Upper lobe of right lung (tissue), 1 donor: ENCODE measurements around the gene STXBP5. TPM values are rescaled to one million over a fixed set of nuclear protein-coding genes. Genes with fewer than 3 reads are reported as not detected.

Source experiments
- ATAC-seq: fragments of 200-7000 bp; cut with Tn5 transposase; one replicate; pipeline ENCODE4 v1.9.1; 2020; ENCODE audit warnings: mild to moderate bottlenecking, moderate library complexity
- DNase-seq: peaks from one replicate; pipeline ENCODE4 v3.0.0-alpha.2; 2020
- H3K27ac ChIP-seq: fragments of 200-600 bp; one replicate; pipeline ENCODE4 v1.8.0; 2022
- H3K27me3 ChIP-seq: fragments of 200-600 bp; one replicate; pipeline ENCODE4 v1.8.0; 2022; ENCODE audit warnings: mild to moderate bottlenecking
- H3K36me3 ChIP-seq: fragments of 200-600 bp; one replicate; pipeline ENCODE4 v1.8.0; 2022
- H3K4me1 ChIP-seq: fragments of 200-600 bp; one replicate; pipeline ENCODE4 v1.8.0; 2022
- H3K4me3 ChIP-seq: fragments of 200-600 bp; one replicate; pipeline ENCODE4 v1.8.0; 2022; ENCODE audit warnings: mild to moderate bottlenecking
- H3K9me3 ChIP-seq: fragments of 200-600 bp; one replicate; pipeline ENCODE4 v1.8.0; 2022
- intact Hi-C: fragments of 100-400 bp; cut with DNase I; formaldehyde crosslinking; loops from one replicate; pipeline ENCODE4 v1.11.0; 2022
- total RNA-seq: library from RNA; stranded (reverse); fragmentation: NEBNext Ultra II Directional; extraction: Animal tissue kit (Norgen Biotek cat#: 25700); gene quantifications from one replicate; pipeline ENCODE4 v1.2.1, GENCODE V29; 2021
- TF ChIP-seq, protein P1 (sequence below): fragments of 200-600 bp; IDR thresholded peaks from one replicate; pipeline ENCODE4 v1.8.0; 2022; ENCODE audit warnings: antibody characterized with exemption
- donor health status: DM: no; HTN: yes; CAD: no; lungs with severe emphysema.

Gene STXBP5
- total RNA-seq, 1 donor from 2014 or later = 22.1 TPM

GRCh38 chr6:147322299-147323162, 118.3 kb downstream of the STXBP5 start:
- peak overlapping the region; percentile 58 for H3K27ac ChIP-seq
- ATAC-seq (peak; percentile 84), DNase-seq (no peak)
- peaks cover 23% of the 10 kb centered on the region for H3K36me3 ChIP-seq
- H3K4me1 ChIP-seq = no peaks in the 10 kb centered on the region
- intact Hi-C loops = no loop called here
- TF ChIP-seq, protein P1, sequence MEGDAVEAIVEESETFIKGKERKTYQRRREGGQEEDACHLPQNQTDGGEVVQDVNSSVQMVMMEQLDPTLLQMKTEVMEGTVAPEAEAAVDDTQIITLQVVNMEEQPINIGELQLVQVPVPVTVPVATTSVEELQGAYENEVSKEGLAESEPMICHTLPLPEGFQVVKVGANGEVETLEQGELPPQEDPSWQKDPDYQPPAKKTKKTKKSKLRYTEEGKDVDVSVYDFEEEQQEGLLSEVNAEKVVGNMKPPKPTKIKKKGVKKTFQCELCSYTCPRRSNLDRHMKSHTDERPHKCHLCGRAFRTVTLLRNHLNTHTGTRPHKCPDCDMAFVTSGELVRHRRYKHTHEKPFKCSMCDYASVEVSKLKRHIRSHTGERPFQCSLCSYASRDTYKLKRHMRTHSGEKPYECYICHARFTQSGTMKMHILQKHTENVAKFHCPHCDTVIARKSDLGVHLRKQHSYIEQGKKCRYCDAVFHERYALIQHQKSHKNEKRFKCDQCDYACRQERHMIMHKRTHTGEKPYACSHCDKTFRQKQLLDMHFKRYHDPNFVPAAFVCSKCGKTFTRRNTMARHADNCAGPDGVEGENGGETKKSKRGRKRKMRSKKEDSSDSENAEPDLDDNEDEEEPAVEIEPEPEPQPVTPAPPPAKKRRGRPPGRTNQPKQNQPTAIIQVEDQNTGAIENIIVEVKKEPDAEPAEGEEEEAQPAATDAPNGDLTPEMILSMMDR = no peak
- peak overlapping the region; percentile 6 for H3K4me3 ChIP-seq
- no peaks in the 10 kb centered on the region for H3K27me3 ChIP-seq
- H3K9me3 ChIP-seq = no peaks in the 10 kb centered on the region

DNA sequence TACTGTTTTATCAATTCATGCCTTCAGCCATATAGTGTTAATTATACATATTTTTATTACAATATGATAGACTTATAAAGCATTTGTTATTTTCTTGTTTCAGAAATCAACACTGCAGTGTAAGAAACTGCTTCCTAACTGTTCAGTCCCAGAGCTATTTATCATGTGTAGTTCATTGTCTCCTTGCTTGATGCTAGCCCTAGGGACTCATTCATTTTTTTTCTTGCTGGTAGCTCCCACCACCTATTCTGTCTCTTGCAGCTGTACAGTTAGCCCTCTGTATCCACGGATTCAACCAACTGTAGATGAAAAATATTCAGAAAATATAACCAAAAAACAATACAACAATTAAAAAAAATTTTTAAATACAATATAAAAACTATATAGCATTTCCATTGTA, 121.3 kb downstream of the STXBP5 start:
- Histone ChIP-seq H3K27me3 (no peaks in the 10 kb centered on the region), H3K4me1 (no peaks in the 10 kb centered on the region), H3K36me3 (peaks cover 24% of the 10 kb centered on the region), H3K9me3 (no peaks in the 10 kb centered on the region), H3K4me3 (no peak overlapping the region), H3K27ac (no peak overlapping the region)
- TF ChIP-seq, protein P1 = no peak
- DNase-seq (no peak), ATAC-seq (no peak)
- intact Hi-C loops = no loop called here

GRCh38 chr6:147331401-147331800, 127.2 kb downstream of the STXBP5 start:
- H3K4me1 ChIP-seq = no peaks in the 10 kb centered on the region
- ATAC-seq (no peak), DNase-seq (no peak)
- intact Hi-C loops = no loop called here
- H3K4me3 ChIP-seq = no peak overlapping the region
- TF ChIP-seq, protein P1 = no peak
- peaks cover 18% of the 10 kb centered on the region for H3K36me3 ChIP-seq
- H3K27ac ChIP-seq = no peak overlapping the region
- no peaks in the 10 kb centered on the region for H3K27me3 ChIP-seq
- no peaks in the 10 kb centered on the region for H3K9me3 ChIP-seq

GRCh38 chr6:147337921-147338320, 133.7 kb downstream of the STXBP5 start:
- no peaks in the 10 kb centered on the region for H3K9me3 ChIP-seq
- ATAC-seq = no peak
- H3K4me1 ChIP-seq = no peaks in the 10 kb centered on the region
- intact Hi-C loops = no loop called here
- H3K27ac ChIP-seq = no peak overlapping the region
- TF ChIP-seq, protein P1 = no peak
- no peaks in the 10 kb centered on the region for H3K27me3 ChIP-seq
- DNase-seq = no peak
- H3K4me3 ChIP-seq = no peak overlapping the region
- no peaks in the 10 kb centered on the region for H3K36me3 ChIP-seq

- no peak for DNase-seq
- no peaks in the 10 kb centered on the region for H3K27me3 ChIP-seq
- H3K27ac ChIP-seq = no peak overlapping the region
- H3K4me1 ChIP-seq = no peaks in the 10 kb centered on the region
- H3K36me3 ChIP-seq = no peaks in the 10 kb centered on the region
- no peak overlapping the region for H3K4me3 ChIP-seq
- intact Hi-C loops = no loop called here
- TF ChIP-seq, protein P1 = no peak
- H3K9me3 ChIP-seq = no peaks in the 10 kb centered on the region
- ATAC-seq = no peak
Observed at GRCh38 chr6:147341486-147341885, 137.3 kb downstream of the STXBP5 start.
